ENCODE data around the gene PHF21A. TPM values are rescaled to one million over a fixed set of nuclear protein-coding genes. Genes with fewer than 3 reads are reported as not detected.

The PHF21A gene
- total RNA-seq, 2 experiments from 2014 or later, result 23.1 to 56.1 TPM

DNA sequence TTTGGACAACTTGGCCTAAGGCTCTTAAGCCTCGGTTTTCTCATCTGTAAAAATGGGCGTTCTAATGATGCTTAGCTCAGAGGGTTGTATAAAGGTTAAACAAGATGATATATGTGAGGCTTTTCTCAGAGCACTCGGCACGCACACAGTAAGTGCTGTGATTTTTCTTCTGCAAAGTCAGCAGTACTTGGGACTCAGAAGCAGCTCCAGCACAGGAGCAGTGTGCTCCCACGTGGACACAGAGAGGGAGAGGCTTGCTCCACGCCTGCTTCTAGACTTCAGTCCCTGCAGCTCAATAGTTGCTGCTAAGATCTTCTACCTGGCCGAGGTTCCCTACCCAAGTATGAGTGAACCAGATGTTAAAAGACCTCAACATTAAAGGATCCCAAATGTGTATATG, 39.9 kb upstream of the PHF21A start:
- H3K4me3 ChIP-seq (ENCODE audit: low read depth, low read length, poor library complexity, severe bottlenecking), result no peak overlapping the region
- H3K4me2 ChIP-seq (ENCODE audit: low read length), result no peak overlapping the region
- no peaks in the 10 kb centered on the region for H3K79me2 ChIP-seq (ENCODE audit: insufficient read depth, low read depth, low read length)
- H2AFZ ChIP-seq (ENCODE audit: low read length), result no peak overlapping the region
- ChIA-PET CTCF (ENCODE audit: unreplicated experiment) (no interaction called here), POLR2A (interaction anchor here (0.8 kb wide), 1 partner anchor 189 kb away, joined by 3 read pairs; no protein-coding TSS in a partner anchor)
- no peaks in the 10 kb centered on the region for H4K20me1 ChIP-seq (ENCODE audit: insufficient read depth, low read length)
- no peak for DNase-seq (ENCODE audit: low spot score)
- no peaks in the 10 kb centered on the region for H3K4me1 ChIP-seq (ENCODE audit: insufficient read depth, low read length, poor library complexity, severe bottlenecking)
- TF ChIP-seq, protein P1, sequence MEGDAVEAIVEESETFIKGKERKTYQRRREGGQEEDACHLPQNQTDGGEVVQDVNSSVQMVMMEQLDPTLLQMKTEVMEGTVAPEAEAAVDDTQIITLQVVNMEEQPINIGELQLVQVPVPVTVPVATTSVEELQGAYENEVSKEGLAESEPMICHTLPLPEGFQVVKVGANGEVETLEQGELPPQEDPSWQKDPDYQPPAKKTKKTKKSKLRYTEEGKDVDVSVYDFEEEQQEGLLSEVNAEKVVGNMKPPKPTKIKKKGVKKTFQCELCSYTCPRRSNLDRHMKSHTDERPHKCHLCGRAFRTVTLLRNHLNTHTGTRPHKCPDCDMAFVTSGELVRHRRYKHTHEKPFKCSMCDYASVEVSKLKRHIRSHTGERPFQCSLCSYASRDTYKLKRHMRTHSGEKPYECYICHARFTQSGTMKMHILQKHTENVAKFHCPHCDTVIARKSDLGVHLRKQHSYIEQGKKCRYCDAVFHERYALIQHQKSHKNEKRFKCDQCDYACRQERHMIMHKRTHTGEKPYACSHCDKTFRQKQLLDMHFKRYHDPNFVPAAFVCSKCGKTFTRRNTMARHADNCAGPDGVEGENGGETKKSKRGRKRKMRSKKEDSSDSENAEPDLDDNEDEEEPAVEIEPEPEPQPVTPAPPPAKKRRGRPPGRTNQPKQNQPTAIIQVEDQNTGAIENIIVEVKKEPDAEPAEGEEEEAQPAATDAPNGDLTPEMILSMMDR (conservative IDR thresholded peaks at IDR 0.05; ENCODE audit: low read length), result no peak
- no peak for TF ChIP-seq EZH2phosphoT487 (IDR thresholded peaks at IDR 0.05; ENCODE audit: borderline replicate concordance, low read depth, low read length)
- H3K27ac ChIP-seq (ENCODE audit: low read depth, low read length, poor library complexity, severe bottlenecking), result no peak overlapping the region
- intact Hi-C loops (cut with micrococcal nuclease; ENCODE audit: unreplicated experiment), result no loop called here
- no peaks in the 10 kb centered on the region for H3K36me3 ChIP-seq (ENCODE audit: insufficient read depth, low read length)
- no peaks in the 10 kb centered on the region for H3K9me3 ChIP-seq (ENCODE audit: low read length)
- no TSS peak for BruUV-seq (replicated peaks)
- H3K9me2 ChIP-seq (ENCODE audit: insufficient read depth, low read length), result no peaks in the 10 kb centered on the region

DNA sequence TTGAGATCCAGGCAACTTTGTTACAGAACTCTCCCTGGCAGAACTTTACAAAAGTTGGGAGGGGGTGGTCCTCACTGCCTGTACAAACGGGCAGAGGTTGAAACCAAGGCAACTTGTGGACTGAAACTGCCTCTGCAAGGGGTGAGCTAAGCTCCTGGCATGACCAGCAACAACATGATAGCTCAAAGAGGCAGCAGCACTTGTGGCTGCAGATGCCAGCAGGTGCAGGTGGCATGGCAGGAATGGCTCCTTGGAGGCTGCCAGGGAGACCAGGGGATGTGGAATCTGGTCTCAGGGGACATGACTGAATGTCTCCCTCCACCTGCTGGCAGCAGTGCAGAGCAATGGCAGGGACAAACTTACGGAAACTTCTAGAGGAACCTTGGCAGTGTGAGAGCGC, 38.8 kb upstream of the PHF21A start:
- no peaks in the 10 kb centered on the region for H3K79me2 ChIP-seq (ENCODE audit: insufficient read depth, low read depth, low read length)
- intact Hi-C loops (cut with micrococcal nuclease; ENCODE audit: unreplicated experiment), result no loop called here
- TF ChIP-seq, protein P1 (conservative IDR thresholded peaks at IDR 0.05; ENCODE audit: low read length), result no peak
- no peak for TF ChIP-seq EZH2phosphoT487 (IDR thresholded peaks at IDR 0.05; ENCODE audit: borderline replicate concordance, low read depth, low read length)
- CTCF ChIA-PET (ENCODE audit: unreplicated experiment), result no interaction called here
- no peaks in the 10 kb centered on the region for H3K4me1 ChIP-seq (ENCODE audit: insufficient read depth, low read length, poor library complexity, severe bottlenecking)
- H3K4me2 ChIP-seq (ENCODE audit: low read length), result no peak overlapping the region
- no peaks in the 10 kb centered on the region for H3K36me3 ChIP-seq (ENCODE audit: insufficient read depth, low read length)
- no peak for DNase-seq (ENCODE audit: low spot score)
- POLR2A ChIA-PET, result interaction anchor here (0.6 to 0.7 kb wide), 2 partner anchors 25 to 1052 kb away, joined by 3 to 4 read pairs; no protein-coding TSS in a partner anchor
- no TSS peak for BruUV-seq (replicated peaks)
- no peak overlapping the region for H2AFZ ChIP-seq (ENCODE audit: low read length)
- H3K27ac ChIP-seq (ENCODE audit: low read depth, low read length, poor library complexity, severe bottlenecking), result no peak overlapping the region
- H3K4me3 ChIP-seq (ENCODE audit: low read depth, low read length, poor library complexity, severe bottlenecking), result no peak overlapping the region
- H3K9me3 ChIP-seq (ENCODE audit: low read length), result no peaks in the 10 kb centered on the region
- H3K9me2 ChIP-seq (ENCODE audit: insufficient read depth, low read length), result no peaks in the 10 kb centered on the region
- no peaks in the 10 kb centered on the region for H4K20me1 ChIP-seq (ENCODE audit: insufficient read depth, low read length)

DNA sequence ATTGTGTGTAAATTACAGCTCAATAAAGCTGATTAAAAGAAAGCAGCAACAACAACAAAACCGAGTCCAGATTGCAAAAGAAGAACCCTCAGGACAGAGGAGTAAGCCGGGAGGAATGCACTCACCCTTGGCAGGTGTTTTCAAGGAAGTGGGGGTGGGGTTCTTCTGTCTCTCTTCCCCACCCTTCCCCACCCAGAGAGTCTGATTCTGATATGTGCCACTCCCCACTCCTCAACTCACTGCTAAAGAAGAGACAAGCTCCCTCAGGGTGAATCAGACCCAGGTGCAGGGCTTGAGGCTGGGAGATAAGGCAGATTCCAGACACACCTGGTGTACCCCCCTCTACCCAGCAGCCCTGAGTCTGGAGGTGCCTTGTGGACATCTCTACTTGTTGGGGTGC, 38.4 kb upstream of the PHF21A start:
- CTCF ChIA-PET (ENCODE audit: unreplicated experiment), result no interaction called here
- TF ChIP-seq, protein P1 (conservative IDR thresholded peaks at IDR 0.05; ENCODE audit: low read length), result no peak
- TF ChIP-seq EZH2phosphoT487 (IDR thresholded peaks at IDR 0.05; ENCODE audit: borderline replicate concordance, low read depth, low read length), result no peak
- Histone ChIP-seq H3K4me3 (ENCODE audit: low read depth, low read length, poor library complexity, severe bottlenecking) (no peak overlapping the region), H2AFZ (ENCODE audit: low read length) (no peak overlapping the region), H3K9me3 (ENCODE audit: low read length) (no peaks in the 10 kb centered on the region), H3K27ac (ENCODE audit: low read depth, low read length, poor library complexity, severe bottlenecking) (no peak overlapping the region), H4K20me1 (ENCODE audit: insufficient read depth, low read length) (no peaks in the 10 kb centered on the region), H3K9me2 (ENCODE audit: insufficient read depth, low read length) (no peaks in the 10 kb centered on the region), H3K36me3 (ENCODE audit: insufficient read depth, low read length) (no peaks in the 10 kb centered on the region), H3K4me2 (ENCODE audit: low read length) (no peak overlapping the region), H3K79me2 (ENCODE audit: insufficient read depth, low read depth, low read length) (no peaks in the 10 kb centered on the region), H3K4me1 (ENCODE audit: insufficient read depth, low read length, poor library complexity, severe bottlenecking) (no peaks in the 10 kb centered on the region)
- DNase-seq (ENCODE audit: low spot score), result no peak
- no TSS peak for BruUV-seq (replicated peaks)
- intact Hi-C loops (cut with micrococcal nuclease; ENCODE audit: unreplicated experiment), result no loop called here
- POLR2A ChIA-PET, result interaction anchor here (0.7 kb wide), 1 partner anchor 25 kb away, joined by 3 read pairs; no protein-coding TSS in a partner anchor
